ENCODE data around the gene PILRA.
"Not testable (repeated sequence)": the region's sequence is repeated elsewhere in the genome, so short reads cannot be mapped to it uniquely, and the experiment has no call there.

PILRA gene

DNA sequence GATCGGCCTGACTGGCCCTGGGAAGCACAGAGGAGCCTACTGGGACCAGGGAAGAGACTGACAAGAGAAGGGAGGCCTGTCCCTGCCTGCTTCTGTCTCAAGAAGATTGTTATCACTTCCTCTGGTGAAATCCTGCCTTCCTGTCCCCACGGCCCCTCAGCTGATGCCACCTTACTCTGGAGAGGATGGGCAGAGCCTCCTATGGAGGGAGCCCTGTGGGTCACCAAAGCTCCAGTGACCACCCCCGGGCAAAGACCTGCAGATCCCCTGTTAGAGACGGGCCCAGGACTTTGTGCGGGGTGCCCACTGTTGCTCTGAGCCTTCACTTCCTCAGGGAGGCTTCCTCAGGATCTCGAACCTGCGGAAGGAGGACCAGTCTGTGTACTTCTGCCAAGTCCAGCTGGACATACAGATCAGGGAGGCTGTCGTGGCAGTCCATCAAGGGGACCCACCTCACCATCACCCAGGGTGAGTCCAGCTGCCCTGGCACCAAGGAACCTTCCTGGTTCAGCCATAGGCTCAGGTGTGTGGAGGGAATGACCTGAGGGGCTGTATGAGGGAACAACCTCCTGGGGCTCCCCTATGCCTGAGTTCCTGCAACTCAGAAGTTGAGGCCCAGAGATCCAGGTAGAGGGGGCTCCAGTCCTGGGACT lies 16.7 kb upstream of the PILRA start:
- H3K9me3 ChIP-seq (ENCODE audit: control insufficient read depth, low read length) = no peaks in the 10 kb centered on the region
- H3K4me3 ChIP-seq (ENCODE audit: insufficient read depth, low read depth, low read length, poor library complexity, severe bottlenecking) = no peak overlapping the region
- H3K36me3 ChIP-seq (ENCODE audit: control insufficient read depth, insufficient read depth, low read length) = peaks cover 66% of the 10 kb centered on the region
- no peak overlapping the region for H3K27ac ChIP-seq (ENCODE audit: insufficient read depth, low read length, poor library complexity, severe bottlenecking)
- peaks cover 2% of the 10 kb centered on the region for H3K4me1 ChIP-seq (ENCODE audit: control insufficient read depth, insufficient read depth, low read length, poor library complexity, severe bottlenecking)
- no peak for DNase-seq
- H3K27me3 ChIP-seq (replicated peaks; ENCODE audit: control insufficient read depth, insufficient read depth, low read length, poor library complexity, severe bottlenecking) = no peaks in the 10 kb centered on the region

DNA sequence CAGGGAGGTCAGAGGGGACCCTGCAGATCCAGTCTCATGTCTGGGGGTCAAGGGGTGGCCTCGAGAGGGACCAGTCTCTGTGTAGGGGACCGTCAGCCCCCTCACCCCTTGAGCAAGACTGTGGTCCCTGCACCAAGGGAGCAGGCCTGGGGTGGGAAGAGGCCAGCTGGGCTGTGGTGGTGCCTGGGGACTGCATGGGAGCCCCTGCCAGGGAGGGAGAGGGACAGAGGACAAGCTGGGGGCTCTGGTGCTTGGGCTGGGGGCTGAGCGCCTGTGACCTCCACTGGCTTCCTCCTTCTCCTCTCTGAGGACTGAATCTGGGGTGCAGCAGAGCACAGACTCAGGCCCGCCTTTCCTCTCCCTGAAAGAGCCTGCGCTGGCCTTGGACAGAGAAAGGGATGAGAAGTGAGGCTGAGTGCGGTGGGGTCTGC lies 16.1 kb upstream of the PILRA start:
- H3K9me3 ChIP-seq (ENCODE audit: control insufficient read depth, low read length) = no peaks in the 10 kb centered on the region
- no peak overlapping the region for H3K27ac ChIP-seq (ENCODE audit: insufficient read depth, low read length, poor library complexity, severe bottlenecking)
- H3K36me3 ChIP-seq (ENCODE audit: control insufficient read depth, insufficient read depth, low read length) = peaks cover 71% of the 10 kb centered on the region
- no peak for DNase-seq
- no peaks in the 10 kb centered on the region for H3K4me1 ChIP-seq (ENCODE audit: control insufficient read depth, insufficient read depth, low read length, poor library complexity, severe bottlenecking)
- no peaks in the 10 kb centered on the region for H3K27me3 ChIP-seq (replicated peaks; ENCODE audit: control insufficient read depth, insufficient read depth, low read length, poor library complexity, severe bottlenecking)
- no peak overlapping the region for H3K4me3 ChIP-seq (ENCODE audit: insufficient read depth, low read depth, low read length, poor library complexity, severe bottlenecking)

DNA sequence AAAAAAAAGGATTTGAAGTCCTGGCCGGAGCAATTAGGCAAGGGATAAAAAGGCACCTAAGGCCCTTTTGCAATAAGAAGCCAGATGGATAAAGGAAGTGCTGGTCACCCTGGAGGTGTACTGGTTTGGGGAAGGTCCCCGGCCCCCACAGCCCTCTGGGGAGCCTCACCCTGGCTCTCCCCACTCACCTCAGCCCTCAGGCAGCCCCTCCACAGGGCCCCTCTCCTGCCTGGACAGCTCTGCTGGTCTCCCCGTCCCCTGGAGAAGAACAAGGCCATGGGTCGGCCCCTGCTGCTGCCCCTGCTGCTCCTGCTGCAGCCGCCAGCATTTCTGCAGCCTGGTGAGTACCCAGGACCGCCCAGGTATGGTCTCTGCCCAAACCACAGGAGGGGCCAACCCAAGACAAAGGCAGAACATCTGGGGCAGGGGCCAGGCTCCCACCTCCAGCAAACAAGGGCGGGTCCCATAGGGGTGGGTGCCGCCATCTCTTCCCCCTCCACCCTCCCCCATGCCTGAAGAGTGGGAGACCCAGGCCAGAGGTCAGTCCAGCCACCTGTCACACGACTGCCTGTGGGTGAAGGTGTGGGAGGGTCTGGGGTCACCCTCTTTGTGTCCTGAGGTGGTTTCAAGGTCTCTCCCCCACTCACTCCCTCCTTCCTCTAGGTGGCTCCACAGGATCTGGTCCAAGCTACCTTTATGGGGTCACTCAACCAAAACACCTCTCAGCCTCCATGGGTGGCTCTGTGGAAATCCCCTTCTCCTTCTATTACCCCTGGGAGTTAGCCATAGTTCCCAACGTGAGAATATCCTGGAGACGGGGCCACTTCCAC lies 15.0 kb upstream of the PILRA start, which contains the start of gene PILRB:
Gene PILRB (plus strand): TSS at position 91 of the 830 bp plus-strand sequence. CDS start 186 bp downstream, at position 277.
- Histone ChIP-seq H3K27me3 (replicated peaks; ENCODE audit: control insufficient read depth, insufficient read depth, low read length, poor library complexity, severe bottlenecking) (no peaks in the 10 kb centered on the region), H3K4me3 (ENCODE audit: insufficient read depth, low read depth, low read length, poor library complexity, severe bottlenecking) (no peak within 1 kb of the TSS), H3K27ac (ENCODE audit: insufficient read depth, low read length, poor library complexity, severe bottlenecking) (no peak within 1 kb of the TSS), H3K4me1 (ENCODE audit: control insufficient read depth, insufficient read depth, low read length, poor library complexity, severe bottlenecking) (no peaks in the 10 kb centered on the region), H3K9me3 (ENCODE audit: control insufficient read depth, low read length) (no peaks in the 10 kb centered on the region), H3K36me3 (ENCODE audit: control insufficient read depth, insufficient read depth, low read length) (peaks cover 68% of the 10 kb centered on the region)
- no peak for DNase-seq

DNA sequence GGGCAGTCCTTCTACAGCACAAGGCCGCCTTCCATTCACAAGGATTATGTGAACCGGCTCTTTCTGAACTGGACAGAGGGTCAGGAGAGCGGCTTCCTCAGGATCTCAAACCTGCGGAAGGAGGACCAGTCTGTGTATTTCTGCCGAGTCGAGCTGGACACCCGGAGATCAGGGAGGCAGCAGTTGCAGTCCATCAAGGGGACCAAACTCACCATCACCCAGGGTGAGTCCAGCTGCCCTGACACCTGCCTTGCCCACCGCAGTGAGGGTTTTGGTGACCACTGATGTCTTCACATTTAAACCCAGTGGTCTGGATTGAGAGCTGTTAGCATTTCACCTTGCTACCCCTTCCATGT lies 14.5 kb upstream of the PILRA start:
- Histone ChIP-seq H3K9me3 (ENCODE audit: control insufficient read depth, low read length) (no peaks in the 10 kb centered on the region), H3K4me1 (ENCODE audit: control insufficient read depth, insufficient read depth, low read length, poor library complexity, severe bottlenecking) (no peaks in the 10 kb centered on the region), H3K27me3 (replicated peaks; ENCODE audit: control insufficient read depth, insufficient read depth, low read length, poor library complexity, severe bottlenecking) (no peaks in the 10 kb centered on the region), H3K4me3 (ENCODE audit: insufficient read depth, low read depth, low read length, poor library complexity, severe bottlenecking) (no peak overlapping the region), H3K27ac (ENCODE audit: insufficient read depth, low read length, poor library complexity, severe bottlenecking) (no peak overlapping the region), H3K36me3 (ENCODE audit: control insufficient read depth, insufficient read depth, low read length) (peaks cover 66% of the 10 kb centered on the region)
- DNase-seq = no peak

DNA sequence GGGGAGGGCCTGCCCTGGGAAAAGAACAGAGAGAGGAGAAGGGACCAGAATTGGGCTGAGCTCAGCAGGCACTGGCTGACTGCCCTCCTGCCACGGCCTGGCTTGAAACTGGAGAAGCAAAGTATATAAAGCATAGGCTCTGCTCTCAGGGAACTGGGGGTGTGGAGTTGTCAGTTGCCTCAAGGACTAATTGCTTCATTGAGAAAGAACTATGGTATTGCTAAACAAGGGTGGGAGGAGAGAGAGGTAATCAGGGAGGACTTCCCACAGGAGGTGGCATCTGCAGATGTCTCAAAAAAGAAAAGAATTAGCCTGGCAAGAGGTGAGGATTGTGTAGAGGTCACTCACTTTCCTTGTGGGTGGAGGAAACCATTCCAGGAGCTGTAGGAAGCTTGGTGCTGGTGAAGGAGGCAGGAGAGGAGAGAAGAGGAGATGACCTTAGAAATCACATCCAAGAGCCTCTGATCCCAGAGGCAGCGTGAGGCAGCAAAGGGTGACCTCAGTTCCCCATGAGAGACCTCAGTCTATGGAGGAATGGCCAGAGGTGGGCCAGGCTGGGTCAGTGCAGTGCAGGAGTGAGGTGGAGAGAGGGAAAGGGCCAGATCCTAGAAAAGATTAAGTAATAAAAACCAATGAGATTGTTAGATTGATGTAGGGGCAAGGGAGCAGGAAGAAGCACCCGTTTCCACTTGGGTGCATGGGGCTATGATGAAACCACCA lies 13.0 kb upstream of the PILRA start:
- Histone ChIP-seq H3K36me3 (ENCODE audit: control insufficient read depth, insufficient read depth, low read length) (peaks cover 51% of the 10 kb centered on the region), H3K4me1 (ENCODE audit: control insufficient read depth, insufficient read depth, low read length, poor library complexity, severe bottlenecking) (no peaks in the 10 kb centered on the region), H3K27ac (ENCODE audit: insufficient read depth, low read length, poor library complexity, severe bottlenecking) (no peak overlapping the region), H3K27me3 (replicated peaks; ENCODE audit: control insufficient read depth, insufficient read depth, low read length, poor library complexity, severe bottlenecking) (no peaks in the 10 kb centered on the region), H3K9me3 (ENCODE audit: control insufficient read depth, low read length) (no peaks in the 10 kb centered on the region), H3K4me3 (ENCODE audit: insufficient read depth, low read depth, low read length, poor library complexity, severe bottlenecking) (no peak overlapping the region)
- no peak for DNase-seq

DNA sequence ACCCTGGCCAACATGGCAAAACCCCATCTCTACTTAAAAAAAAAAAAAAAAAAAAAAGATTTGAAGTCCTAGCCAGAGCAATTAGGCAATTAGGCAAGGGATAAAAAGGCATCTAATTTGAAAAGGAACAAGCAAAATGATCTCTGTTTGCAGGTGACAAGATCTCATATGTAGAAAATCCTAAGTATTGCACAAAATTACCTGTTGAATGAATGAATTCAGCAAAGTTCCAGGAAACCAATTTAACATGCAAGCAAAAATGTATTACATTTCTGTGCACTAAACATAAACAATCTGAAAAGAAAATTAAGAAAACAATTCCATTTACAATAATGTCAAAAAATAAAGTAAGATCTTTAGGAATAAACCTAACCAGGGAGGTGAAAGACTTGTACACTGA lies 10.2 kb upstream of the PILRA start:
- H3K36me3 ChIP-seq (ENCODE audit: control insufficient read depth, insufficient read depth, low read length) = peaks cover 30% of the 10 kb centered on the region
- no peak for DNase-seq
- H3K27ac ChIP-seq (ENCODE audit: insufficient read depth, low read length, poor library complexity, severe bottlenecking) = no peak overlapping the region
- no peaks in the 10 kb centered on the region for H3K9me3 ChIP-seq (ENCODE audit: control insufficient read depth, low read length)
- no peak overlapping the region for H3K4me3 ChIP-seq (ENCODE audit: insufficient read depth, low read depth, low read length, poor library complexity, severe bottlenecking)
- no peaks in the 10 kb centered on the region for H3K4me1 ChIP-seq (ENCODE audit: control insufficient read depth, insufficient read depth, low read length, poor library complexity, severe bottlenecking)
- no peaks in the 10 kb centered on the region for H3K27me3 ChIP-seq (replicated peaks; ENCODE audit: control insufficient read depth, insufficient read depth, low read length, poor library complexity, severe bottlenecking)

DNA sequence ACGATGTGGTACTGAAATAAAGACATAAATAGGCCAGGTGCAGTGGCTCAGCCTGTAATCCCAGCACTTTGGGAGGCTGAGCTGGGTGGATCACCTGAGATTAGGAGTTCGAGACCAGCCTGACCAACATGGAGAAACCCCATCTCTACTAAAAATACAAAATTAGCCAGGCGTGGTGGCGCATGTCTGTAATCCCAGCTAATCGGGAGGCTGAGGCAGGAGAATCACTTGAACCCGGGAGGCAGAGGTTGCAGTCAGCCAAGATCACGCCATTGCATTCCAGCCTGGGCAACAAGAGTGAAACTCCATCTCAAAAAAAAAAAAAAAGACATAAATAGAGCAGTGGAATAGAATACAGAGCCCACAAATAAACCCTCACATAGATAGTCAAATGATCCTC lies 9.5 kb upstream of the PILRA start:
- H3K4me3 ChIP-seq (ENCODE audit: insufficient read depth, low read depth, low read length, poor library complexity, severe bottlenecking); H3K4me1 ChIP-seq (ENCODE audit: control insufficient read depth, insufficient read depth, low read length, poor library complexity, severe bottlenecking); DNase-seq; H3K27me3 ChIP-seq (replicated peaks; ENCODE audit: control insufficient read depth, insufficient read depth, low read length, poor library complexity, severe bottlenecking); H3K27ac ChIP-seq (ENCODE audit: insufficient read depth, low read length, poor library complexity, severe bottlenecking); H3K9me3 ChIP-seq (ENCODE audit: control insufficient read depth, low read length): not testable (repeated sequence)
- H3K36me3 ChIP-seq (ENCODE audit: control insufficient read depth, insufficient read depth, low read length) = peaks cover 26% of the 10 kb centered on the region

DNA sequence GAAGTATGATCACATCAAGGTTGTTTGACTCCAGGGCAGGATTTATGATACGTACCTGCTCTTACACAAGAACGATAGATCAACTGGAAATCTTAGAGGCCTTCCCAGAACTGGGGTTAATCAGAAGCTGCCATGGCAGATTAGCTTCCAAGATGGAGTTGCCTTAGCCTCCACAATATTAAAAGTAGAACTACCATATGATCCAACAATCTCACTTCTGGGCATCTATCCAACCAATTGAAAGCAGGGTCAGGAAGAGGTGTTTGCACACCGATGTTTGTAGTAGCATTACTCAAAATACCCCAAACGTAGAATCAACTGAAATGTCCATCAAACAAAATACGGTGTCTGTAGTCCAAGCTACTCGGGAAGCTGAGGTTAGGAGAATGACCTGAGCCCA lies 8.8 kb upstream of the PILRA start:
- H3K9me3 ChIP-seq (ENCODE audit: control insufficient read depth, low read length) = no peaks in the 10 kb centered on the region
- no peak for DNase-seq
- peaks cover 19% of the 10 kb centered on the region for H3K36me3 ChIP-seq (ENCODE audit: control insufficient read depth, insufficient read depth, low read length)
- no peak overlapping the region for H3K27ac ChIP-seq (ENCODE audit: insufficient read depth, low read length, poor library complexity, severe bottlenecking)
- no peaks in the 10 kb centered on the region for H3K4me1 ChIP-seq (ENCODE audit: control insufficient read depth, insufficient read depth, low read length, poor library complexity, severe bottlenecking)
- H3K27me3 ChIP-seq (replicated peaks; ENCODE audit: control insufficient read depth, insufficient read depth, low read length, poor library complexity, severe bottlenecking) = no peaks in the 10 kb centered on the region
- H3K4me3 ChIP-seq (ENCODE audit: insufficient read depth, low read depth, low read length, poor library complexity, severe bottlenecking) = no peak overlapping the region

DNA sequence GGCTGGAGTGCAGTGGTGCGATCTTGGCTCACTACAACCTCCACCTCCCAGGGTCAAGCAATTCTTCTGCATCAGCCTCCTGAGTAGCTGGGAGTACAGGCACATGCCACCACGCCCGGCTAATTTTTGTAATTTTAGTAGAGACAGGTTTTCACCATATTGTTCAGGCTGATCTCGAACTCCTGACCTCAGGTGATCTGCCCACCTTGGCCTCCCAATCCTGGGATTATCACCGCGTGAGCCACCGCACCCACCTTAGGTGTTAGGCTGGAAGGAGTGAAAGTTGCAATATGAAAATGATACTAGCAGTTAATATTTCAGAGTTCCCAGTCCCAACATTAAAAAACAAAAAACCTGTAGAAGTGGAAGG lies 7.3 kb upstream of the PILRA start:
- H3K4me3 ChIP-seq (ENCODE audit: insufficient read depth, low read depth, low read length, poor library complexity, severe bottlenecking); H3K4me1 ChIP-seq (ENCODE audit: control insufficient read depth, insufficient read depth, low read length, poor library complexity, severe bottlenecking); H3K27me3 ChIP-seq (replicated peaks; ENCODE audit: control insufficient read depth, insufficient read depth, low read length, poor library complexity, severe bottlenecking); H3K9me3 ChIP-seq (ENCODE audit: control insufficient read depth, low read length); H3K27ac ChIP-seq (ENCODE audit: insufficient read depth, low read length, poor library complexity, severe bottlenecking); DNase-seq: not testable (repeated sequence)
- peaks cover 10% of the 10 kb centered on the region for H3K36me3 ChIP-seq (ENCODE audit: control insufficient read depth, insufficient read depth, low read length)
